Measurements from ENCODE around the gene DHRS7B.

The DHRS7B gene

DNA sequence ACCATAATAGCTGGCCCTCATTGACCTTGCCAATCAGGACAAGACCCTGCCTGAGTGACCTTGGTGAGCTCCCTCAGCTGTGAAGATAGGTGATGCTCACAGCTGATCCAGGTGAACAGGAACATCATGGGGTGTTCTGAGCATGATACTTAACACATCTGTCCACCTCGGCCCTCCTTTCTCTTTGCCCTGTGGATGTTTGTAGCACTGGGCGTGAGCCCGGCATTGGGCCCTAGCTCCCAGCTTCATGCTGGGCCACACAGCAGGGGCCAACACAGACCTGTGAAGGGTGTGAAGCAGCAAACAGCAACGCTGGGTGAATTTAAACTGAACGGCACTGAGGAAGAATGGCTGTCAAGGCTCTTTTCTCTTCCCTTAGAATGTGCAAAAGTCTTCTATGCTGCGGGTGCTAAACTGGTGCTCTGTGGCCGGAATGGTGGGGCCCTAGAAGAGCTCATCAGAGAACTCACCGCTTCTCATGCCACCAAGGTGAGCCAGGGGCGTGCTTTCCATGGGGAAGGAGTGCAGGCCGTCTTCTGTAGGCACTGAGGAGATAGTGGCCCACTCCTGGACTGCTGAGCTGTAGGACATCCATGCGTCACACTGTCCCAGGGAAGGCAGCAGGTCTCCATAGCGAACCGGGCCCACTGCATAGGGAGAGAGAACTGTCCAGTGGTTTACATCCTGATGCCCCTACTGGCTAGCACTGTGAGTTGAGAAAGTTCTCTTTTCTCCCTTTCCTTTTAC lies 51.3 kb downstream of the DHRS7B start:
- H3K4me3 ChIP-seq (ENCODE audit: low read length), result no peak overlapping the region
- TF ChIP-seq, protein P1, sequence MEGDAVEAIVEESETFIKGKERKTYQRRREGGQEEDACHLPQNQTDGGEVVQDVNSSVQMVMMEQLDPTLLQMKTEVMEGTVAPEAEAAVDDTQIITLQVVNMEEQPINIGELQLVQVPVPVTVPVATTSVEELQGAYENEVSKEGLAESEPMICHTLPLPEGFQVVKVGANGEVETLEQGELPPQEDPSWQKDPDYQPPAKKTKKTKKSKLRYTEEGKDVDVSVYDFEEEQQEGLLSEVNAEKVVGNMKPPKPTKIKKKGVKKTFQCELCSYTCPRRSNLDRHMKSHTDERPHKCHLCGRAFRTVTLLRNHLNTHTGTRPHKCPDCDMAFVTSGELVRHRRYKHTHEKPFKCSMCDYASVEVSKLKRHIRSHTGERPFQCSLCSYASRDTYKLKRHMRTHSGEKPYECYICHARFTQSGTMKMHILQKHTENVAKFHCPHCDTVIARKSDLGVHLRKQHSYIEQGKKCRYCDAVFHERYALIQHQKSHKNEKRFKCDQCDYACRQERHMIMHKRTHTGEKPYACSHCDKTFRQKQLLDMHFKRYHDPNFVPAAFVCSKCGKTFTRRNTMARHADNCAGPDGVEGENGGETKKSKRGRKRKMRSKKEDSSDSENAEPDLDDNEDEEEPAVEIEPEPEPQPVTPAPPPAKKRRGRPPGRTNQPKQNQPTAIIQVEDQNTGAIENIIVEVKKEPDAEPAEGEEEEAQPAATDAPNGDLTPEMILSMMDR (IDR thresholded peaks at IDR 0.05; ENCODE audit: insufficient read depth, low read depth, low read length, missing control alignments), result no peak
- no peak for DNase-seq (ENCODE audit: low read depth)

- DNase-seq (ENCODE audit: low read depth), result no peak
- TF ChIP-seq, protein P1 (IDR thresholded peaks at IDR 0.05; ENCODE audit: insufficient read depth, low read depth, low read length, missing control alignments), result no peak
- H3K4me3 ChIP-seq (ENCODE audit: low read length), result no peak overlapping the region
Observed at GRCh38 chr17:21183468-21183867, 56.7 kb downstream of the DHRS7B start.

DNA sequence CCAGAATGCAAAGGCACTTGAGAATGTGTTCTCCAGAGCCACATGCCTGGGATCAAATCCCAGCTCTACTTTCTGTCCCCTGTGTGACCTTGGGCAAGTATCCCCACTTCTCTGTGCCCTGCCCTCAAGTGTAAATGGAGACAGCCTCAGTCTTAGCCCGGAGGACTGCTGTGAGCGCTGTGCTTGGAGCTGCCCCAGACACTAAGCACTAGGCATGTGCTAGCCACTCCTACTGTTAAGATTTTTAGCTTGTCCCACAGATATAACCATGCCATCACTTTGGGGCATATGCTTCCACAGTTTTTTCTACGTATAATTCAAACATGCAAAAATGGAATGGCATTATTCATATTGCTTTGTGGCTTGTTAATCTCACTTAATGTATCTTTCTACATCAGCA lies 57.8 kb downstream of the DHRS7B start:
- H3K4me3 ChIP-seq (ENCODE audit: low read length), result no peak overlapping the region
- TF ChIP-seq, protein P1 (IDR thresholded peaks at IDR 0.05; ENCODE audit: insufficient read depth, low read depth, low read length, missing control alignments), result no peak
- DNase-seq (ENCODE audit: low read depth), result no peak

GRCh38 chr17:21185061-21185460 lies 58.3 kb downstream of the DHRS7B start:
- TF ChIP-seq, protein P1 (IDR thresholded peaks at IDR 0.05; ENCODE audit: insufficient read depth, low read depth, low read length, missing control alignments), result no peak
- no peak overlapping the region for H3K4me3 ChIP-seq (ENCODE audit: low read length)
- no peak for DNase-seq (ENCODE audit: low read depth)

DNA sequence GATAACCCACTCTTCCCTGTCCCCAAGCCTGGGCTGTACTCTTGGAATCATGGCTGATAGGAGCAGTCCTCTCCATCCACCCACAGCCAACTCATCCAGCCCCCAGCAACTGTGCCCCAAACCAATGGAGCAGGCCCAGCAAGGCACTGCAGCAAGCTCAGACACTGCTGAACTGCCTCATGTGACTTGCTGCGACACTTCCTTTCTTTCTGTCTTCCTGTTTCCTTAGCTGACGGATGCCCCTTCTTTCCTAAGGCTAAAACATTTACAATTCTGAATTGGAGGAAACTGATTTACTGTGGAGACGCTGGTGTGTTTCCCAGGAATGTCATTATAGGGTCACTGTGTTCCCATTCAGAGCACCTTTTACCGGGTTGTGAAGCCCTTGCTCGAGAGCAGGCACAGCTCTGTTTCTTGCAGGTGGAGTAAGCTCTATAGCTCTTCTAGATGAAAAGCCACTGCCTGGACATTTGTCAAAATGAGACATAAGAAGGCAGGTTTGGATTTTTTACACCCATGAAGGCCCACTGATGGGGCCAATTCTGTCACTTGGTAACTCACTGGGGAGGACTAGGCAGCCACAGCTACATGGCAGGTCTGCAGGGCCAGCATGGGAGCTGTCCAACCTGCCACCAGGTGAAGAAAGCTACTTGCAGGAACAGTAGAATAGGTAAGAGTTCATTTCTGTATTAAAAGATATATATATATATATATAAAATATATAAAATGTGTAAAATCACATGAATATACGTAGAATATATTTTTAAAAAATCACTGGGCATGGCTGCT lies 59.8 kb downstream of the DHRS7B start:
- no peak overlapping the region for H3K4me3 ChIP-seq (ENCODE audit: low read length)
- TF ChIP-seq, protein P1 (IDR thresholded peaks at IDR 0.05; ENCODE audit: insufficient read depth, low read depth, low read length, missing control alignments), result no peak
- DNase-seq (ENCODE audit: low read depth), result no peak

DNA sequence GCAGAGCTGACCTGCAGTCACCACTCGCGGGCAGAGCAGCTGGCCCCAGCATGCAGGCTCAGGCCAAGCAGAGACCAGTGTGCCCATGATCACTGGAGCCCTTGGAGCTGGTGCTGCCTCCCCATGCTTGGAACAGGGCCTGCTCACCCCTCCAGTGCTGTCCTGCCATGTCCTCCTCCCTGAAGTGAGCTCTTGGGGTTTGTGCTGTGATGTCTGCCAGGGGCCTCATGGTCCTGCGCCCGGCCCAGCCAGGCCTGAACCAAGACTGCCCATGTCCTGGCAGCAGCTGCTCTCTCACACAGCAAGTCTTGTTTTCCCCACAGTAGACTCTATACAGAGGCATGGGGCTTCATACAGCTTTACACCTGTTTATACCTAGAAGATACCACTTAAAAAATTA lies 62.6 kb downstream of the DHRS7B start:
- no peak for DNase-seq (ENCODE audit: low read depth)
- TF ChIP-seq, protein P1 (IDR thresholded peaks at IDR 0.05; ENCODE audit: insufficient read depth, low read depth, low read length, missing control alignments), result no peak
- no peak overlapping the region for H3K4me3 ChIP-seq (ENCODE audit: low read length)

Data from epithelial cell of esophagus (primary cell).